ENCODE results near the gene ZNF791.

DNA sequence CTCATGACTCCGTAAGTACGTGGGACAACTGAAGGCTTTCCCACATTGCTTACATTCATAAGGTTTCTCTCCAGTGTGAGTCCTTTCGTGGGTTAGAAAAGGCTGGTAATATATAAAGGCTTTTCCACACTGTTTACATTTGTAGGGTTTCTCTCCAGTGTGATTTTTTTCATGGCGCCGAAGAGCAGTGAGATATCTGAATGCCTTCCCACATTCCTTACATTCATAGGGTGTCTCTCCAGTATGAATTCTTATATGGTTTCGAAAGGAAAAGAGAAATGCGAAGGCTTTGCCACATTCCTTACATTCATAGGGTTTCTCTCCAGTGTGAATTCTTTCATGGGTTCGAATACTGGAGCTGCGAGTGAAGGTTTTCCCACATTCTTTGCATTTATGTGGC is 29.6 kb upstream of the ZNF791 start:
- TF ChIP-seq, protein P1, sequence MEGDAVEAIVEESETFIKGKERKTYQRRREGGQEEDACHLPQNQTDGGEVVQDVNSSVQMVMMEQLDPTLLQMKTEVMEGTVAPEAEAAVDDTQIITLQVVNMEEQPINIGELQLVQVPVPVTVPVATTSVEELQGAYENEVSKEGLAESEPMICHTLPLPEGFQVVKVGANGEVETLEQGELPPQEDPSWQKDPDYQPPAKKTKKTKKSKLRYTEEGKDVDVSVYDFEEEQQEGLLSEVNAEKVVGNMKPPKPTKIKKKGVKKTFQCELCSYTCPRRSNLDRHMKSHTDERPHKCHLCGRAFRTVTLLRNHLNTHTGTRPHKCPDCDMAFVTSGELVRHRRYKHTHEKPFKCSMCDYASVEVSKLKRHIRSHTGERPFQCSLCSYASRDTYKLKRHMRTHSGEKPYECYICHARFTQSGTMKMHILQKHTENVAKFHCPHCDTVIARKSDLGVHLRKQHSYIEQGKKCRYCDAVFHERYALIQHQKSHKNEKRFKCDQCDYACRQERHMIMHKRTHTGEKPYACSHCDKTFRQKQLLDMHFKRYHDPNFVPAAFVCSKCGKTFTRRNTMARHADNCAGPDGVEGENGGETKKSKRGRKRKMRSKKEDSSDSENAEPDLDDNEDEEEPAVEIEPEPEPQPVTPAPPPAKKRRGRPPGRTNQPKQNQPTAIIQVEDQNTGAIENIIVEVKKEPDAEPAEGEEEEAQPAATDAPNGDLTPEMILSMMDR (IDR thresholded peaks at IDR 0.05; ENCODE audit: insufficient read depth, low read length), result no peak
- TF ChIP-seq POLR2AphosphoS5 (IDR thresholded peaks at IDR 0.05; ENCODE audit: low read depth), result no peak
- TF ChIP-seq REST (IDR thresholded peaks at IDR 0.05; ENCODE audit: insufficient replicate concordance, low read depth), result no peak
- no peak for TF ChIP-seq GABPA (IDR thresholded peaks at IDR 0.05; ENCODE audit: low read depth)
- TF ChIP-seq SPI1 (IDR thresholded peaks at IDR 0.05; ENCODE audit: borderline replicate concordance, low read depth), result no peak

All from HL-60 (cell line).